Measurements from ENCODE around the gene PACC1.

The PACC1 gene

DNA sequence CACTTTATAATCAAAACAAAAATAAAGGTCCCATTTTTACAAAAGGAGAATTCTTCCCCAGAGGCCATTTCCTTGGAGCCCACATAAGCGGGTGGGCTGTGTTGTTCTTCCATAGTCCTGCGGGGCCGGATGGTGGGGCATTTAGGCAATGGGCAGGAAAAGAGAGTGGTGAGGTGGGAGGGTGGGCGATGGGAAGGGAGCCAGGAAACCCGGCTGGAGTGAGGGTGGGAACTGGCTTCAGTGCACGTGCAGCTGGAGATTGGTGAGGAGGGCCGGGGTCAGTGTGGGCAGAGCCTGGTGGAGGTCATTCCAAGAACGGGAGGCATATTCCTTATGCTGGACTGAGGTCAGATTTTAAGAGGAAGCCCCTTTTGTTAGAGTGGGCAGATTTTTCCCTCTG lies 31.6 kb upstream of the PACC1 start:
- H3K36me3 Mint-ChIP-seq (ENCODE audit: low read depth), result peaks cover 12% of the 10 kb centered on the region
- H3K27ac Mint-ChIP-seq, result no peak overlapping the region
- TF ChIP-seq, protein P1, sequence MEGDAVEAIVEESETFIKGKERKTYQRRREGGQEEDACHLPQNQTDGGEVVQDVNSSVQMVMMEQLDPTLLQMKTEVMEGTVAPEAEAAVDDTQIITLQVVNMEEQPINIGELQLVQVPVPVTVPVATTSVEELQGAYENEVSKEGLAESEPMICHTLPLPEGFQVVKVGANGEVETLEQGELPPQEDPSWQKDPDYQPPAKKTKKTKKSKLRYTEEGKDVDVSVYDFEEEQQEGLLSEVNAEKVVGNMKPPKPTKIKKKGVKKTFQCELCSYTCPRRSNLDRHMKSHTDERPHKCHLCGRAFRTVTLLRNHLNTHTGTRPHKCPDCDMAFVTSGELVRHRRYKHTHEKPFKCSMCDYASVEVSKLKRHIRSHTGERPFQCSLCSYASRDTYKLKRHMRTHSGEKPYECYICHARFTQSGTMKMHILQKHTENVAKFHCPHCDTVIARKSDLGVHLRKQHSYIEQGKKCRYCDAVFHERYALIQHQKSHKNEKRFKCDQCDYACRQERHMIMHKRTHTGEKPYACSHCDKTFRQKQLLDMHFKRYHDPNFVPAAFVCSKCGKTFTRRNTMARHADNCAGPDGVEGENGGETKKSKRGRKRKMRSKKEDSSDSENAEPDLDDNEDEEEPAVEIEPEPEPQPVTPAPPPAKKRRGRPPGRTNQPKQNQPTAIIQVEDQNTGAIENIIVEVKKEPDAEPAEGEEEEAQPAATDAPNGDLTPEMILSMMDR (IDR thresholded peaks at IDR 0.05; ENCODE audit: unreplicated experiment in 3 of 3), result no peak
- no peaks in the 10 kb centered on the region for H3K9me3 Mint-ChIP-seq
- peaks cover 17% of the 10 kb centered on the region for H3K4me1 Mint-ChIP-seq
- no peaks in the 10 kb centered on the region for H3K27me3 Mint-ChIP-seq (ENCODE audit: low read depth)
- no peak overlapping the region for H3K4me3 Mint-ChIP-seq

DNA sequence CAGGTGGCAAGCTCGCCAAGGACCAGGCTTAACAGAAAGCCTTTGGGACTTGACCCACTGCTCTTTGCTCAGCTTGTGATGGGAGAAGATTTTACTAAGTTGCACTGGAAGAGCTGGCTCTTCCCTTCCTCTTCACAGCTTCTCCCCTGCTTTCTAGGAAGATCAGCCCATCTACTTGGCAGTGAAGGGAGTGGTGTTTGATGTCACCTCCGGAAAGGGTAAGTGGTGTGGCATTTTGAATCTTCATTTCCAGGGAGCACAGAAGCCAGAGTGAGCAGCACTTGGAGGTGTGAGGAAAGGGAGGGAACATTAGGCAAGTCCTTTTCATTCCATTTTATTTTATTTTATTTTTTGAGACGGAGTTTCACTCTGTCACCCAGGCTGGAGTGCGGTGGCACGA lies 27.7 kb upstream of the PACC1 start:
- H3K4me1 Mint-ChIP-seq, result peaks cover 4% of the 10 kb centered on the region
- no peaks in the 10 kb centered on the region for H3K9me3 Mint-ChIP-seq
- H3K27ac Mint-ChIP-seq, result no peak overlapping the region
- H3K36me3 Mint-ChIP-seq (ENCODE audit: low read depth), result peaks cover 12% of the 10 kb centered on the region
- TF ChIP-seq, protein P1 (IDR thresholded peaks at IDR 0.05; ENCODE audit: unreplicated experiment in 3 of 3), result no peak
- no peak overlapping the region for H3K4me3 Mint-ChIP-seq
- no peaks in the 10 kb centered on the region for H3K27me3 Mint-ChIP-seq (ENCODE audit: low read depth)

DNA sequence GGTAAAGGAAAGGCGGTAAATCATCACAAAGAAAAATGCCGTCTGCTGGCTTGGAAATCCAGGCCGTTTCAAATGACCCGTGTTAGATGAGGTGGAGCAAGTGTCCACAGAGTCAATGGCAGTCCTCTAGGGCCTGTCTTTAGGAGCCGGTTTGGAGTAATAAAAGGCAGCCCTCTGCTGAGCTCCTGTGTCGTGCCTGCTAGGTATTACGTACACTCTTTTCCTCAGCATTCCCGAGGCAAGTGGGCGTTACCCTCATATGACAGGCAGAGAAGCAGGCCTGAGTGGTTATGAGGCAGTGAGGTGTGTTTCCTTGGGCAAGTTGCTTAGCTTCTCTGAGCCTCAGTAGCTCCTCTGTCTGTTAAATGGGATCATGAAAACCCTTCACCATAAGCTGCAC lies 25.7 kb upstream of the PACC1 start:
- Mint-ChIP-seq H3K9me3 (no peaks in the 10 kb centered on the region), H3K36me3 (ENCODE audit: low read depth) (peaks cover 8% of the 10 kb centered on the region), H3K4me3 (no peak overlapping the region), H3K27ac (no peak overlapping the region), H3K4me1 (peaks cover 4% of the 10 kb centered on the region), H3K27me3 (ENCODE audit: low read depth) (no peaks in the 10 kb centered on the region)
- TF ChIP-seq, protein P1 (IDR thresholded peaks at IDR 0.05; ENCODE audit: unreplicated experiment in 3 of 3), result no peak

DNA sequence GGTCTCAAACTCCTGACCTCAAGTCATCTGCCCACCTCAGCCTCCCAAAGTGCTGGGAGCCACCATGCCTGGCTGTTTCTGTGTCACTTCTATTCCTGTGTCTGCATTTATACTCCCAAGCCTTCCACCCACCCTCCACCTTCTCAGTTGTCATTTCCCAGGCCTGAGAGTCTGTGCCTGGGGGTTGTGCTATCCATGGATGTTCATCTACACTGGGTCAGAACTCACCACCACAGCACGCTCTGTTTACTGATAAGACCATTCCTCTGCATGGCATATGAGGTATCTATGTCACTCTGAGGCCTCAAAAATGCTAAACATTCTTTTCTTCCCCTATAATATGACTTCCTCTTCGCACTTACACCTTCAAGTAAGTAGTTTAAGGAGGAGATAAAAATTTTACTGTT lies 24.1 kb upstream of the PACC1 start:
- Mint-ChIP-seq H3K9me3 (no peaks in the 10 kb centered on the region), H3K4me1 (peaks cover 5% of the 10 kb centered on the region)
- TF ChIP-seq, protein P1 (IDR thresholded peaks at IDR 0.05; ENCODE audit: unreplicated experiment in 3 of 3), result no peak

DNA sequence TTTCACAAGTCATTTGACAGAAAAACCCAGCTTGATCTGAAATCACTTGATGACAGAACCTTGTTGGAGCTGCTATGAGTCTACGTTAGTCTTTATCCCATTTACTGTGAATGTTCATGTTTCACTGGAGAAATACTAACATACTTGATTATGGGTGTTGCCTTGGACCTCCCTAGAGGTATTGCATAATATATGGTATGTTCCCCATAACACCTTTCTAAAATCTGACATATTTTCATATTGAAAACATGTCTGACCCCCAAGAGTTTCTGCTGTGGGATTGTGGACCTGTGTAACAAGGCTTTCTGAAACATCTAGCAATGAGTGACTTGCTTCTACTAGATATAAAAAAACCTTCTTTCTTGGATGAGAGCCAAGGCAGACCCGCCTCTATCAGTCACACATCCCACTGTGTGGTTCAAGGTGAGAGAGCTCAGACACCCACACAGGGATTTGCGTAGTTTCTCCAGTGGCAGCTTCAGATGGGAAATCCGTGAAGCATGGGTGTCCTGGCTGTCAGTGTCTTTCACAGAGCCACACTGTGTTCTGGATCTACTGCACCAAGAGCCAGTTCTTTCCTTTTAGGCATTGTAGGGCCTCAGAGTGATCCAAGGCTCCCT lies 22.6 kb upstream of the PACC1 start:
- H3K4me3 Mint-ChIP-seq, result no peak overlapping the region
- no peaks in the 10 kb centered on the region for H3K27me3 Mint-ChIP-seq (ENCODE audit: low read depth)
- TF ChIP-seq, protein P1 (IDR thresholded peaks at IDR 0.05; ENCODE audit: unreplicated experiment in 3 of 3), result no peak
- H3K9me3 Mint-ChIP-seq, result no peaks in the 10 kb centered on the region
- H3K36me3 Mint-ChIP-seq (ENCODE audit: low read depth), result peaks cover 4% of the 10 kb centered on the region
- H3K27ac Mint-ChIP-seq, result no peak overlapping the region
- peaks cover 9% of the 10 kb centered on the region for H3K4me1 Mint-ChIP-seq

More for the DNA sequence above, 24.1 kb upstream of the PACC1 start:
- Mint-ChIP-seq H3K27ac (no peak overlapping the region), H3K27me3 (ENCODE audit: low read depth) (no peaks in the 10 kb centered on the region), H3K36me3 (ENCODE audit: low read depth) (peaks cover 4% of the 10 kb centered on the region), H3K4me3 (no peak overlapping the region)

DNA sequence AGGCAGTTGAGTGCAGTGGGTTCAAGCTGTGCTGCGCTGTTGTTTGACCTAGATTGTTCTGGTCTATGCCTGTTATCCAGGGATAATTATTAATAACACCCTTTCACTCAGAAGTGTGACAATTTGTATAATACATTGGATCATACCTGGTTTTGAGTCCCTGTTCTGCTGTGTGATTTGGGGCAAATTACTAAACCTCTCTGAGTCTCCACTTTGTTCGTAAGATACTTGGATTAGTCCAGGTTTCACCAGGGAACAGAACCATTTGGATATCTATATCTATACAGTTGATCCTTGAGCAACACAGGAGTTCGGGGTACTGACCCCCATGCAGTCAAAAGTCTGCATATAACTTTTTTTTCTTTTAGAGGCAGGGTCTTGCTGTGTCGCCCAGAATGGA lies 20.3 kb upstream of the PACC1 start:
- Mint-ChIP-seq H3K4me3 (no peak overlapping the region), H3K9me3 (no peaks in the 10 kb centered on the region), H3K27ac (no peak overlapping the region), H3K36me3 (ENCODE audit: low read depth) (peaks cover 4% of the 10 kb centered on the region), H3K27me3 (ENCODE audit: low read depth) (no peaks in the 10 kb centered on the region), H3K4me1 (peaks cover 12% of the 10 kb centered on the region)
- TF ChIP-seq, protein P1 (IDR thresholded peaks at IDR 0.05; ENCODE audit: unreplicated experiment in 3 of 3), result no peak

All from nephron (organoid).